Upper lobe of left lung (tissue), 4 donors: ENCODE measurements around the gene ERMARD.

Experiments
- POLR2AphosphoS5 ChIP-seq, 2 donors: sonication (generic); formaldehyde crosslinking; IDR thresholded peaks; one replicate each; pipeline ENCODE4 v1.5.1; 2017; ENCODE audit warnings: antibody characterized with exemption in 2 of 2
- TF ChIP-seq, protein P1 (sequence below), 6 experiments: fragments of 450-650 bp in 4 of 6; fragments of 200-600 bp in 2 of 6; sonication (generic) in 2 of 6; IDR thresholded peaks; one replicate each; pipeline ENCODE4 v1.5.1; 2016 to 2019; ENCODE audit warnings: antibody characterized with exemption in 6 of 6

GRCh38 chr6:169788809-169789145 is 37.4 kb downstream of the ERMARD start:
- TF ChIP-seq, protein P1, sequence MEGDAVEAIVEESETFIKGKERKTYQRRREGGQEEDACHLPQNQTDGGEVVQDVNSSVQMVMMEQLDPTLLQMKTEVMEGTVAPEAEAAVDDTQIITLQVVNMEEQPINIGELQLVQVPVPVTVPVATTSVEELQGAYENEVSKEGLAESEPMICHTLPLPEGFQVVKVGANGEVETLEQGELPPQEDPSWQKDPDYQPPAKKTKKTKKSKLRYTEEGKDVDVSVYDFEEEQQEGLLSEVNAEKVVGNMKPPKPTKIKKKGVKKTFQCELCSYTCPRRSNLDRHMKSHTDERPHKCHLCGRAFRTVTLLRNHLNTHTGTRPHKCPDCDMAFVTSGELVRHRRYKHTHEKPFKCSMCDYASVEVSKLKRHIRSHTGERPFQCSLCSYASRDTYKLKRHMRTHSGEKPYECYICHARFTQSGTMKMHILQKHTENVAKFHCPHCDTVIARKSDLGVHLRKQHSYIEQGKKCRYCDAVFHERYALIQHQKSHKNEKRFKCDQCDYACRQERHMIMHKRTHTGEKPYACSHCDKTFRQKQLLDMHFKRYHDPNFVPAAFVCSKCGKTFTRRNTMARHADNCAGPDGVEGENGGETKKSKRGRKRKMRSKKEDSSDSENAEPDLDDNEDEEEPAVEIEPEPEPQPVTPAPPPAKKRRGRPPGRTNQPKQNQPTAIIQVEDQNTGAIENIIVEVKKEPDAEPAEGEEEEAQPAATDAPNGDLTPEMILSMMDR (IDR thresholded peaks at IDR 0.05) = no peak
- no peak for TF ChIP-seq POLR2AphosphoS5 (IDR thresholded peaks at IDR 0.05)
